ENCODE data around the gene CACNG1. TPM values are rescaled to one million over a fixed set of nuclear protein-coding genes. Genes with fewer than 3 reads are reported as not detected.

CACNG1 gene
- total RNA-seq (ENCODE audit: low replicate concordance): not detected in 2 replicates

DNA sequence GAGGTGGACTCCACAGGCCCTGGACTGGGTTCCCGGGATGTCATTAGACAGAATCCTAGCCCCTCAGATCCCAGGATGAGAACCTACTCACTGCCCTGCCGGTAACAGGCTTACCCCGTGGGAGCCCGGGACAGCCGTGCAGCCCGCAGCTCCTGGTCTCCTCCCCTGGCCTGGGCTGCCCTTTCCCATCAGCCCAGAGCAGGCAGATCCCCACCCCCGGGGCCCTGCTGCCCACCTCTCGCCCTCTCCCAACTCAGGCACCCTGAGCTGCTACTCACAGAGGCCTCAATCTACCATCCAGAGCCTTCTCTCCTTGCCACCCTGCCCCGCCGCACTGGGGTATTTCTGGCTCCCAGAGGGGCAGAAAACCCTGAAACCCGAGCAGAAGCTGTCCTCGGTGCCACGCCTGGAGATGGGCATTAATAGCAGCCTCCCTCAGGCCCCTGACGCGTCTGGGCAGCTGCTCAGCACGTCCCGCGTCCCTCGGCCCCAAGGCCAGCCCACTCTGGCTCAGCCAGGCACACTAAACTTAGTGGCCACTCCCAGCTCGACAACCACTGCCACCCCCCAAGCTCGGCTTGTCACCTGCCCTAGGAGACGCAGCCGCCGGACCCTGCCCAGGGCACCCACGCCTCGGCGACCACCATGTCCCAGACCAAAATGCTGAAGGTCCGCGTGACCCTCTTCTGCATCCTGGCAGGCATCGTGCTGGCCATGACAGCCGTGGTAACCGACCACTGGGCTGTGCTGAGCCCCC, at the start of gene CACNG1:
Gene CACNG1, plus strand, starts transcription at position 539 of the 757 bp plus-strand sequence. Its CDS starts 107 bp downstream, at position 646.

Other genes starting within 250 kb of the CACNG1 start
- gene CACNG5, start 209.4 kb upstream of the CACNG1 start, total RNA-seq (ENCODE audit: low replicate concordance): not detected in 2 replicates
- not detected in 2 replicates for gene CACNG4, start 79.8 kb upstream of the CACNG1 start, total RNA-seq (ENCODE audit: low replicate concordance)
- 31.1 and 33.6 TPM in 2 replicates for gene HELZ, start 200.6 kb downstream of the CACNG1 start, total RNA-seq (ENCODE audit: low replicate concordance)